ENCODE measurements around the gene IL4R.

Gene IL4R

GRCh38 chr16:27290562-27290961, 23.2 kb upstream of the IL4R start:
- no peaks in the 10 kb centered on the region for H3K9me3 ChIP-seq (ENCODE audit: insufficient read depth, low read depth, low read length)
- peaks cover 4% of the 10 kb centered on the region for H3K4me1 ChIP-seq (ENCODE audit: insufficient read depth, low read length, poor library complexity, severe bottlenecking)
- H3K9ac ChIP-seq (ENCODE audit: low read depth, low read length, poor library complexity, severe bottlenecking): no peak overlapping the region
- H3K36me3 ChIP-seq (ENCODE audit: insufficient read depth, low read length): no peaks in the 10 kb centered on the region
- no peak overlapping the region for H3K4me2 ChIP-seq (ENCODE audit: low read depth, low read length, poor library complexity, severe bottlenecking)
- H3K9me2 ChIP-seq (replicated peaks; ENCODE audit: low read depth, low read length): no peaks in the 10 kb centered on the region
- H3F3A ChIP-seq (ENCODE audit: low read depth): no peaks in the 10 kb centered on the region
- H3K27me3 ChIP-seq (ENCODE audit: insufficient read depth, low read length, poor library complexity, severe bottlenecking): no peaks in the 10 kb centered on the region
- no peaks in the 10 kb centered on the region for H4K20me1 ChIP-seq (ENCODE audit: insufficient read depth, low read length, poor library complexity, severe bottlenecking)
- TF ChIP-seq EZH2phosphoT487 (IDR thresholded peaks at IDR 0.05; ENCODE audit: borderline replicate concordance): no peak
- TF ChIP-seq, protein P1, sequence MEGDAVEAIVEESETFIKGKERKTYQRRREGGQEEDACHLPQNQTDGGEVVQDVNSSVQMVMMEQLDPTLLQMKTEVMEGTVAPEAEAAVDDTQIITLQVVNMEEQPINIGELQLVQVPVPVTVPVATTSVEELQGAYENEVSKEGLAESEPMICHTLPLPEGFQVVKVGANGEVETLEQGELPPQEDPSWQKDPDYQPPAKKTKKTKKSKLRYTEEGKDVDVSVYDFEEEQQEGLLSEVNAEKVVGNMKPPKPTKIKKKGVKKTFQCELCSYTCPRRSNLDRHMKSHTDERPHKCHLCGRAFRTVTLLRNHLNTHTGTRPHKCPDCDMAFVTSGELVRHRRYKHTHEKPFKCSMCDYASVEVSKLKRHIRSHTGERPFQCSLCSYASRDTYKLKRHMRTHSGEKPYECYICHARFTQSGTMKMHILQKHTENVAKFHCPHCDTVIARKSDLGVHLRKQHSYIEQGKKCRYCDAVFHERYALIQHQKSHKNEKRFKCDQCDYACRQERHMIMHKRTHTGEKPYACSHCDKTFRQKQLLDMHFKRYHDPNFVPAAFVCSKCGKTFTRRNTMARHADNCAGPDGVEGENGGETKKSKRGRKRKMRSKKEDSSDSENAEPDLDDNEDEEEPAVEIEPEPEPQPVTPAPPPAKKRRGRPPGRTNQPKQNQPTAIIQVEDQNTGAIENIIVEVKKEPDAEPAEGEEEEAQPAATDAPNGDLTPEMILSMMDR (conservative IDR thresholded peaks at IDR 0.05; ENCODE audit: low read length): no peak
- H2AFZ ChIP-seq (ENCODE audit: low read length): no peak overlapping the region
- no peak overlapping the region for H3K4me3 ChIP-seq (ENCODE audit: low read length, poor library complexity, severe bottlenecking)
- H3K79me2 ChIP-seq (ENCODE audit: insufficient read depth, low read length): no peaks in the 10 kb centered on the region

DNA sequence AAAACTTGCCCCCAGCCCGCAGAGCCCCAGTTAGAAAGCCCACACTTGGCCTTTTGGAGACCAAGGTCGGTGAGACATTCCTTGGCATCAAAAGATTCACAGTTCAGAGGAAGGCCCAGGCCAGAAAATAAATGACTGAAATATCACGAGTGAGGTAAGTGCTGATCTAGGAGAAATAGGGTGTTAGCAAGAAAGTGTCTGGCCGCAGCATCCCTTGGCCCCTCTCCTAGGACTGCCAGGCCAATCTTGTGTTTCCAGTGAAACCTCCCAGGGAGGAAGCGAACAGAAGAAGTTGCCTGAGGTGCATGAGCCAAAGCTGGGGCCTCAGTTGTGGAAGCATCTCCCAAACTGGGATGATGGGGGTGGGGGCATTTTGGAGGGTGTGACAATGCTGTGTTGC, 22.7 kb upstream of the IL4R start:
- Histone ChIP-seq H3K4me1 (ENCODE audit: insufficient read depth, low read length, poor library complexity, severe bottlenecking) (no peaks in the 10 kb centered on the region), H3K79me2 (ENCODE audit: insufficient read depth, low read length) (no peaks in the 10 kb centered on the region), H3F3A (ENCODE audit: low read depth) (no peaks in the 10 kb centered on the region), H3K9me2 (replicated peaks; ENCODE audit: low read depth, low read length) (no peaks in the 10 kb centered on the region), H3K9ac (ENCODE audit: low read depth, low read length, poor library complexity, severe bottlenecking) (no peak overlapping the region), H3K4me3 (ENCODE audit: low read length, poor library complexity, severe bottlenecking) (no peak overlapping the region), H3K36me3 (ENCODE audit: insufficient read depth, low read length) (no peaks in the 10 kb centered on the region), H4K20me1 (ENCODE audit: insufficient read depth, low read length, poor library complexity, severe bottlenecking) (no peaks in the 10 kb centered on the region), H3K27me3 (ENCODE audit: insufficient read depth, low read length, poor library complexity, severe bottlenecking) (no peaks in the 10 kb centered on the region), H2AFZ (ENCODE audit: low read length) (no peak overlapping the region), H3K4me2 (ENCODE audit: low read depth, low read length, poor library complexity, severe bottlenecking) (no peak overlapping the region), H3K9me3 (ENCODE audit: insufficient read depth, low read depth, low read length) (no peaks in the 10 kb centered on the region)
- no peak for TF ChIP-seq EZH2phosphoT487 (IDR thresholded peaks at IDR 0.05; ENCODE audit: borderline replicate concordance)
- TF ChIP-seq, protein P1 (conservative IDR thresholded peaks at IDR 0.05; ENCODE audit: low read length): no peak

DNA sequence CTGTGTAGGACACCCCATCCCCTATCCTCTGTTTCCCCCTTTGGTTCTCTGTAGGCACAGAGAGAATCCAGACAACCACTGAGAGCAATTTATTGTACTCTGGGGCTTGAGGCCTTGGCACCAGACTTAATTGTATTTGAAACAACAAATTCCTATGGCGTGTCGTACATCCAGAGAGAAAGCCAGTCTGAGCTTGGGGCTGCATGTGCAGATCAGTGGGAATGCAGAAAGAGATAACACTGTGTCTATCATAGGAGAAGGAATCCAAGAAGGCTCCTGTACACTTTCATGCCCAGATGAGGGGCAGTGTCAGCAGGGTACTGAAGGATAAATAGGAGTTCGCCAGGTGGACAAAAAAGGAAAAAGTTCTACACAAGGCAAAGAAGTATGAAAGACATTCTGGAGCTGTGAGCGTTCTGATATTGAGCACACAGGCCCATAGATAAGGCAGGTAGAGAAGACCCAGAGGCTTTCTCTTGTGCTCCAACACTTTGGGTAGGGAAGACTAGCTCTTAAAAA, 22.0 kb upstream of the IL4R start:
- no peaks in the 10 kb centered on the region for H4K20me1 ChIP-seq (ENCODE audit: insufficient read depth, low read length, poor library complexity, severe bottlenecking)
- no peaks in the 10 kb centered on the region for H3K27me3 ChIP-seq (ENCODE audit: insufficient read depth, low read length, poor library complexity, severe bottlenecking)
- H3K9me3 ChIP-seq (ENCODE audit: insufficient read depth, low read depth, low read length): no peaks in the 10 kb centered on the region
- TF ChIP-seq, protein P1 (conservative IDR thresholded peaks at IDR 0.05; ENCODE audit: low read length): no peak
- no peak for TF ChIP-seq EZH2phosphoT487 (IDR thresholded peaks at IDR 0.05; ENCODE audit: borderline replicate concordance)
- H2AFZ ChIP-seq (ENCODE audit: low read length): no peak overlapping the region
- no peaks in the 10 kb centered on the region for H3K36me3 ChIP-seq (ENCODE audit: insufficient read depth, low read length)
- no peaks in the 10 kb centered on the region for H3K4me1 ChIP-seq (ENCODE audit: insufficient read depth, low read length, poor library complexity, severe bottlenecking)
- no peaks in the 10 kb centered on the region for H3K79me2 ChIP-seq (ENCODE audit: insufficient read depth, low read length)
- H3K9me2 ChIP-seq (replicated peaks; ENCODE audit: low read depth, low read length): no peaks in the 10 kb centered on the region
- no peak overlapping the region for H3K9ac ChIP-seq (ENCODE audit: low read depth, low read length, poor library complexity, severe bottlenecking)
- no peak overlapping the region for H3K4me2 ChIP-seq (ENCODE audit: low read depth, low read length, poor library complexity, severe bottlenecking)
- no peaks in the 10 kb centered on the region for H3F3A ChIP-seq (ENCODE audit: low read depth)
- no peak overlapping the region for H3K4me3 ChIP-seq (ENCODE audit: low read length, poor library complexity, severe bottlenecking)

All from Loucy (cell line).